Measurements from ENCODE around the gene WNT4. TPM values are rescaled to one million over a fixed set of nuclear protein-coding genes. Genes with fewer than 3 reads are reported as not detected.

WNT4 gene
- total RNA-seq, 1 donor from 2014 or later, result 0.10 TPM

DNA sequence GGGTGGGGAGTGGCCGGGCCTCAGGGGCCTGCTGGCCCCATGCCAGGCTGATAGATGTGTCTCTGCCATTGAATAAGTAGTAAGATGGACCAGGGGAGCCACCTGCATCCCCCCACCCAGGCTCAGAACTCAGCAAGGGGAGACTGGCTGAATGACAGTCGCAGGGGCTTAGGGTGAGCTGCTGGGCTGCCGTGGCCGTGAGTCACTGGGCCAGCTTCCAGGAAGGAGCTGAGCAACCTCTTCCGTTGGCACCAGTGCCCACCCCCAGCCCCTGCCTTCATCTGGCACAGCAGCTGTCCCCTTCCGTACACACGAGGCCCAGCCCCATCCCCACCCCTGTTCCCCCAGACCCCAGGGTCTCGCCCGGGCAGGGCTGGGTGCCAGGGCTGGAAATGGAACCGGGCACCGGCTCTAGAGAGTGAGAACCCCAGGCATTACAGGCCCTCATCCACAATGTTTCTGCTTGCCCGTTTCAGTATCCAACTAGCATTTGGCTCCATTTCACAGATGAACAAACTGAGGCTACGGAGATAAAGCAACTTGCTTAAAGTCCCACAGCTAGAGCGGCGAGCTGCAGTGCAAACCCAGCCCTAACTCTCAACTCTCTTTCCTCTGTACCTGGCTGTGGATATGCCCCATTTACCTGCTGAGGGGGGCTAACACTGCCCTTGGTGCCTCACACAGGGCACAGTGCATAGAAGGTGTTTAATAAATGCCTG is 10.2 kb downstream of the WNT4 start:
- DNase-seq (ENCODE audit: low spot score), result no peak

- DNase-seq (ENCODE audit: low spot score), result no peak
Observed at GRCh38 chr1:22131875-22132486, 10.9 kb downstream of the WNT4 start.

DNA sequence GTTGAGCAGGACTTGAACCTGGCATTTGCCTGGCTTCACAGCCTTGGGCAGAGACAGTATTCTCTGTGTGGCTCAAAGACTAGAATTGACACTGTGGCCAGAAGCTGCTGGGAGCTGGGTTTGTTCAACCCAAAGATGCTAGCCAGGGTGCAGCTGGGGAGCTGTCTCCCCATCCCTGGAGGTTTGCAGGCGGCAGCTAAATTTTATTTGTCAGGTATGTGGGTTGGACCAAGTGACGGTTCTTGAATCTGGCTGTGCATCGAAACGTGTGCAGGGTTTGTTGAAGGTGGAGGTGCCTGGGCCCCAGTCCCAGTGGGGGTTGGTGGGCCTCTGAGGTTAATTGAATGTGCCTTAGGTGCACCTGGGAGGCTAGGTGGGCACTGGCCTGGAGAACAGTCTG is 11.8 kb downstream of the WNT4 start:
- DNase-seq (ENCODE audit: low spot score), result no peak

DNA sequence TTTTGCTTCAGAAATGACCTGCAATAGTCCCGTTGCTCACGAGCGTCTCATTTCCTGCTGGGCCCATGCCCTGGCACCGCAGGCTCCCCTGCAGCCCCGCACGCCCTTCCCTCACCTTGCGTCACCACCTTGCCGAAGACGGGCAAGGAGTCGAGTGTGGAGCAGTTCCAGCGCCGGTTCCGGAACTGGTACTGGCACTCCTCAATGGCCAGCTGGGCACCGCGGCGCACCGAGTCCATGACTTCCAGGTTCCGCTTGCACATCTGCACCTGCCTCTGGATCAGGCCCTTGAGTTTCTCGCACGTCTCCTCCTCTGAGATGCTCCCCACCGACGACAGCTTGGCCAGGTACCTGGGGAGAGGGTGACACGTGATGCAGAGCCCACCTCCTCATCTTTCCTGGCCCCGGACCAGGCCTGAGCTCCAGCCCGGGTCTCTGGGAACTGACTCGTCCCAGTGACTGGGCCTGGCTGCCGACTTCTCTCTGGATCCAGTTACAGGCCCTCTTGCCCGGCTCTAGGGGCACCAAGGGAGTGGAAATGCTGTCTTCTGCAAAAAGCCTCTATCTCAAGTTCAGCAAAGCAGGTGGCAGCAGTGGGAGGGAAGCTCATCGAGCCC is 13.3 kb downstream of the WNT4 start:
- no peak for DNase-seq (ENCODE audit: low spot score)

GRCh38 chr1:22128392-22128791 is 14.5 kb downstream of the WNT4 start:
- no peak for DNase-seq (ENCODE audit: low spot score)

DNA sequence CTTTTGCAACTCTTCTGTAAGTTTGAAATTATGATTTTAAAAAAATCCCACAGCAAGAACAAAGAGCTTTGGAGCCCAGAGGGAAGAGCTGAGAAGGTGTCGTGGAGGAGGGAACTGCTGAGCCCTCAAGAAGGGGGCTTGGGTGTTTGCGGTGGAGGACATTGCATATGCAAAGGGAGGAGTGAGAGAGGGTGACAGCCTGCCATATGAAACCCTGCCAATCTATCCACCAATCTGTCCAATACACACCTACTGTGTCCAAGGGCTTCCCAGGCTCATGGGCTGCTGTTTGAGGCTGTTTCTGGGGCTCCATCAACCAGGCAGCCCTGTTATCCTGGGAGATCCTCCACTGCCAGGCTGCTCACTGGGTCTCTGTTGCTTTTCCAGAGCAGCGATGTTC is 15.2 kb downstream of the WNT4 start:
- DNase-seq (ENCODE audit: low spot score), result no peak

GRCh38 chr1:22127248-22127647 is 15.6 kb downstream of the WNT4 start:
- DNase-seq (ENCODE audit: low spot score), result no peak

DNA sequence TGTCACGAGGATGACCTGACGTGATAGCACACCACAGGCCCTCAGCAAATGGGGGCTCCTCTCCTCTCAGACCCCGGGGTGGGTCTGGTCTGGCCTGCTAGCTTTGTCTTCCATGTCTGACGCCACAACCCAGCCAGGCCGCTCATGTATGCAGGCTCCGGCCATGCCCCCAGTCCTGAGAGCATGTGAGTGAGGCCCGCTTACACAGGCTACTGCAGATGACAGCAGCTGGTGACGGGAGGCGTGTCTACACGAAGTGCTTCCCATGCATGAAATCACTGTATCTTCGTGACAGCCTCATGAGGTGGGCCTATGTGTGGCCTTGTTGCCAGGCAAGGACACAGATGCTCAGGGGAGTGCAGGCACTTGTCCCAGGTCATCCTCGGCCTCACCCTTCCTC is 16.4 kb downstream of the WNT4 start:
- DNase-seq (ENCODE audit: low spot score), result no peak

GRCh38 chr1:22124592-22125229 is 18.2 kb downstream of the WNT4 start:
- DNase-seq (ENCODE audit: low spot score), result no peak

GRCh38 chr1:22123901-22124404 is 18.9 kb downstream of the WNT4 start:
- no peak for DNase-seq (ENCODE audit: low spot score)

DNA sequence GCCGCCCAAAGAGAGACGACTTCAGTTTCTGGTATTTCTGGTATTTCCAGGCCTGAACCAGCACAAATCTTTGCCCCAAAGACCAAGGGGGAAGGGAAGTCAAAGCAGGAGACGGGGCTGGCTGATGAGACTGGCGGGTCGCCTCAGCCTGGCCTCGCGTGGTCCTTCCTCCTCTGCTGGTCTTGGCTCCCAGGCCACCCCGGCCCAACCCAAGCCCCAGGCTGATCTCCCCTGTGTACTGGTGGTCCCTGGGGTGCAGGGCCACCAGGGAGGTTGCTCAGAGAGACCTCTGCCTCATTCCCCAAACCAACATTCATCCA is 19.9 kb downstream of the WNT4 start:
- DNase-seq (ENCODE audit: low spot score), result no peak

DNA sequence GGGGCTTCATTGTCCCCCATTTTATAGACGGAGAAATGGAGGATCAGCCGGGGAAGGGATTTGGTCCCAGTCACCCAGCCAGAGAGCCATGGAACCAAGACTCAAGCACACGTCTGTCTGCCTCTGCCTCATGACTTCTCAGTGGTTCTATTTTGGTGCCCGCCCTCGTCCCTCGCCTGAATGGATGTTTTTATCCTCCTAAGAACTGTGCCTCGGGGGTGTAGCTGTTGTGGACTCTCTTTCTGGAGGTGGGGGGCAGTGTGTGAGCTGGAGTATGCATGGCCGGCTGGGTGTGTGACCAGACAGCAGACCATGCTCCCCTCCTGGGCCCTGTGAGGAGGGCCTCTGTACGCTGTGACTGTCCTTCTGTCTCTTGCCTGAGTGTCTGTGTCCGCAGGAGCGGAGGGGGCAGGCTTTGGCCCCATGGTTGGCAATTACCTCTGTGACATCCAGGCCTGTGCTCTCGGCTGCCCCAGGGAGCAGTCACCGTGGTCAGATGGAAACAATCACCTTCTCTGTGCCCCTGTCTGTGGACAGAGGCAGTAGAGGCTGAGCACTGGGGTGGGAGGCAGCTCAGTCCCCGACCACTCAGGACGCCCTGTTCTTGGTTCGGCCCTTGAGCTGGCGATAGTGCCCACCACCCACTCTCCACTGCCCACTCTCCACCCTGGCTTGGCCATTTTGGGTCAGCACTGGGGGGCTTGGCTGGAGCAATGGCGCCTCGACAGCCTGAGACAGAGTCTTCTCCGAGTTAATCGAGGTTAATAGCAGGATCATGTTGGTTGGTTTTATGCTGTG is 20.4 kb downstream of the WNT4 start:
- DNase-seq (ENCODE audit: low spot score), result no peak

DNA sequence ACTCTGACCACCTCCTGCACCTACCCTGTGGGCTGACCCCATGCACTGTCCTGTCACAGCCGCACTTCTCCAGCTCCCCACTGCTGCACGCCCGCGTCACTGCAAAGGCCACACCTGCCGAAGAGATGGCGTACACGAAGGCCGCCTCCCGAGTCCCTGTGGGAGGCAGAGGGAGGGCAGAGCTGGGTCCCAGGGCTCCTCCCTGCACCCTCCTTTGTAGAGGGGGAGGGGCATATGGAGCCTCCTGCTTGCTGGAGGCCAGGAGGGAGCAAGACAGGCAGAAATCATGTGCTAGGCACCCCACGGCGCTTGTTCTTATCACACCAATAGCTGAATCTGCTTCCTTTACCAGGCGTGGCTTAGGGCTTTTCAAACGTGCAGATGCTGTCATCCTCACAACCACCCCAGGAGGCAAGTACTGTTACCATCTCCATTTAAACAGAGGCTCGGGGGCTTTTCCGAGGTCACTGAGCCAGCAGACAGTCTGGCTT is 21.4 kb downstream of the WNT4 start:
- DNase-seq (ENCODE audit: low spot score), result no peak

- DNase-seq (ENCODE audit: low spot score), result no peak
Observed at GRCh38 chr1:22120469-22120790, 22.5 kb downstream of the WNT4 start.

DNA sequence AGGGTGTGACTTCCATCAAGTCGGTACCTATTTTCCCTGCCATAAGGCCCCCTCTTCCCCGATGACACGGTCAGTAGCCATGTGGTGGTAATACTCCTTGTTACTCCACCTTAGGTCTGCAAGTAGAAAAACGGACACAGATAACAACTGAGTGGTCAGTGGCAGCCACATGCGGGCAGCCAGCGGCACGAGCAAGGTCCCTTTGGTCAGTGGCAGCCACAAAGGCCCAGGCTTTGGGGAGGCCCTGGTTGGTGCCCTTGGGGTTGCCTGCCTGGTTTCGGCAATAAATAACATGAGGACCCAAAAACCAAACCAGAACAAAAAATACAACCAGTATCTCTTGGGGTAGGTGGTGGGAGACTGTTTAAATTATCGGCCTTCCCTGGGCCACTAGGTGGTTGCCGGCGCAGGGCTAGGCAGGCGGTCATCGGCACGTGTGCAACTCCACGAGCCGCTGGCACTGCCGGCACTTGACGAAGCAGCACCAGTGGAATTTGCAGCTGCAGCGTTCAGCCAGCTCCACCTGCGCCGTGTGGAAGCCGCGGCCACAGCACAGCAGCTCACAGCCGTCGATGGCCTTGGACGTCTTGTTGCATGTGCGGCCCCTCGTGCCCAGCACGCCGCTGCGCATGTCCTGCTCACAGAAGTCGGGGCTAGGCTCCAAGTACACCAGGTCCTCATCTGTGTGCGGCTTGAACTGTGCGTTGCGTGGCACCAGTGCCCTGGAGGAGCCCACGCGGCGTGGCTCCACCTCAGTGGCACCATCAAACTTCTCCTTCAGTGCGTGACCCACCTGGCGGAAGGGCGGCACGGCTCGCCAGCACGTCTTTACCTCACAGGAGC is 23.1 kb downstream of the WNT4 start:
- peak; percentile 60 for DNase-seq (ENCODE audit: low spot score)

- peak; percentile 76 for DNase-seq (ENCODE audit: low spot score)
Observed at GRCh38 chr1:22118291-22118992, 24.5 kb downstream of the WNT4 start.

DNA sequence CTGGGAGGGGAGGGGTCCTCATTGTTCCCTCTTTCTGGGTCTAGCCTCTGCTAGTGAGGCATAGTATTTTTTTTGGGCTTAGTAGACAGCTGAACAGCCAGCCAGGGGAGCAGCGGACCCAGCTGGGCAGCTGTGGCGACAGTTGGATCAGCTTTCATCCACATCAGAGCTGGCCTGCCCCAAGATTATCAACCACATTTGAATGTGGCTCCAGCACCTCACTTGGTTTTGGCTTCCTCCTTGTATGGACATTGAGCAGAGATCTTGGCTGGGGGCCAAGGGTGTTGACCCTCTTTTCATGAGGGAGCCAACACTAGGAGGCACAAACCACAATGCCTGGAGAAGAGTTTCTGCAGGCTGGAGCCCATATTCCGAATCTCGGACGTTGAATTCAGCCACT is 25.0 kb downstream of the WNT4 start:
- peak; percentile 55 for DNase-seq (ENCODE audit: low spot score)

GRCh38 chr1:22117238-22117637 is 25.7 kb downstream of the WNT4 start:
- DNase-seq (ENCODE audit: low spot score), result peak; percentile 69

DNA sequence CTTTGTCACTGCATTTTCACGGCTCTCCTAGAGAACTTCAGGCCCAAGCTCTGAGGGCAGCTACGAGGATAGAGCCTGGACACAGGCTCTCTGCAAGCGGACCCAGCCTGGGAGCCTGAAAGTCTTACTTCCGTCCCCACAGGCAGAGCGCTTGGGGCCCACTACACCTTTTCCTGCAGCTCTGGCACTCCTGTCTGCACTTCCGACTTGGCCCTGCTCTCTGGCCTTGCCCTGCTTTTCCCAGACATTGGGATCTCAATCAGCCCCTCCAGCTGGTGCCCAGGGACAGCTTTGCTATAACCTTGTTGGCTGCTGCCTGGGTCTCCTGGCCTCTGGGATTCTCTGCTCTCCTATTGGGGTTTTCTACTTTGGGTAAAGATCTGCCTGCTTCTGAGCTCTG is 27.6 kb downstream of the WNT4 start:
- DNase-seq (ENCODE audit: low spot score), result no peak
